K562 (cell line): Measurements from ENCODE around the gene LHFPL5. TPM values are rescaled to one million over a fixed set of nuclear protein-coding genes. Genes with fewer than 3 reads are reported as not detected.

Source experiments
- ATAC-seq: fragments of 200-7000 bp; cut with Tn5 transposase; 3 replicates; pipeline ENCODE4 v1.9.1; 2020; ENCODE audit warnings: moderate library complexity
- BruUV-seq: library from RNA; stranded (reverse); fragments of 400-500 nt; replicated peaks from 2 replicates; lab custom pipeline; 2021; lab: Mats Ljungman, UMichigan
- CTCF ChIA-PET: fragments of 300-600 bp; formaldehyde crosslinking; extraction: SDS; loops from one replicate; lab custom pipeline; 2021; ENCODE audit warnings: low intra/inter-chr PET ratio; lab: Yijun Ruan, JAX
- POLR2A ChIA-PET: fragments of 300-600, 350-650 bp; sonication (Branson Sonifier 250); formaldehyde crosslinking; extraction: SDS; loops from one replicate; lab custom pipeline; 2021; ENCODE audit warnings: antibody characterized with exemption, inconsistent platforms; lab: Yijun Ruan, JAX
- DNase-seq, 4 experiments: peaks; one replicate each; pipeline versions ENCODE4 v3.0.0 to v3.0.0-alpha.2; 2011 to 2018; ENCODE audit warnings: low spot score in 3 of 4, mixed read lengths in 3 of 4; ENCODE audit errors: extremely low read depth in 1 of 4
- FAIRE-seq: peaks from 2 replicates; lab custom pipeline; 2011; peaks lifted over from hg19 to GRCh38; lab: Jason Lieb, UNC
- H2AFZ ChIP-seq: 2 replicates; pipeline ENCODE4 v1.6.0; 2011; ENCODE audit warnings: low read depth, low read length, control low read depth, inconsistent platforms
- H3K27ac ChIP-seq: fragments of 200-600 bp; 3 replicates; pipeline ENCODE4 v1.8.0; 2011; ENCODE audit warnings: low read depth, mild to moderate bottlenecking, control low read depth, inconsistent platforms, low read length, moderate library complexity, mixed read lengths; ENCODE audit errors: extremely low read depth
- H3K27me3 ChIP-seq, 2 experiments: fragments of 300-600 bp in 1 of 2; 2 replicates in 1 of 2; 3 replicates in 1 of 2; pipeline versions ENCODE4 v1.6.0 to v1.8.0; 2011; ENCODE audit warnings: inconsistent platforms in 2 of 2, low read length in 2 of 2, mild to moderate bottlenecking in 1 of 2, mixed read lengths in 1 of 2, moderate library complexity in 1 of 2; ENCODE audit not compliant: control insufficient read depth in 2 of 2, insufficient read depth in 2 of 2
- H3K36me3 ChIP-seq: fragments of 300-600 bp; 3 replicates; pipeline ENCODE4 v1.8.0; 2011; ENCODE audit warnings: mild to moderate bottlenecking, low read length, inconsistent platforms; ENCODE audit not compliant: control insufficient read depth, insufficient read depth
- H3K4me1 ChIP-seq, 2 experiments: fragments of 200-600 bp in 1 of 2; replicated peaks in 1 of 2; 2 replicates in 1 of 2; 3 replicates in 1 of 2; pipeline versions ENCODE4 v1.5.1 to v1.8.0; 2011; ENCODE audit warnings: inconsistent platforms in 2 of 2, low read length in 2 of 2, mild to moderate bottlenecking in 1 of 2, mixed read lengths in 1 of 2, moderate library complexity in 1 of 2; ENCODE audit not compliant: control insufficient read depth in 2 of 2, insufficient read depth in 2 of 2
- H3K4me2 ChIP-seq: 2 replicates; pipeline ENCODE4 v1.6.1; 2011; ENCODE audit warnings: low read length, control low read depth, inconsistent platforms, mixed read lengths; ENCODE audit not compliant: insufficient read depth
- H3K4me3 ChIP-seq: fragments of 200-600 bp; sonication (generic), shearing (Covaris generic); 2 replicates; pipeline ENCODE4 v1.5.1; 2016; ENCODE audit warnings: control low read depth, inconsistent platforms
- H3K79me2 ChIP-seq: fragments of 200-600 bp; 3 replicates; pipeline ENCODE4 v1.8.0; 2011; ENCODE audit warnings: low read length, inconsistent platforms; ENCODE audit not compliant: control insufficient read depth, insufficient read depth
- H3K9ac ChIP-seq, 2 experiments: 2 replicates each; pipeline versions ENCODE4 v1.6.0 to v1.6.1; 2011; ENCODE audit warnings: low read depth in 2 of 2, low read length in 2 of 2, control low read depth in 1 of 2, inconsistent platforms in 1 of 2, mild to moderate bottlenecking in 1 of 2, mixed read lengths in 1 of 2; ENCODE audit not compliant: insufficient read depth in 1 of 2
- H3K9me1 ChIP-seq: one replicate; pipeline ENCODE4 v1.6.0; 2011; ENCODE audit warnings: inconsistent platforms, mild to moderate bottlenecking, low read length, moderate library complexity; ENCODE audit not compliant: control insufficient read depth, insufficient read depth
- H3K9me3 ChIP-seq: replicated peaks from 2 replicates; pipeline ENCODE4 v1.5.1; 2011; ENCODE audit warnings: low read depth, low read length, inconsistent platforms; ENCODE audit not compliant: control insufficient read depth, insufficient read depth
- H4K20me1 ChIP-seq: replicated peaks from 2 replicates; pipeline ENCODE4 v1.6.1; 2011; ENCODE audit warnings: low read length, inconsistent platforms, mixed read lengths; ENCODE audit not compliant: control insufficient read depth, insufficient read depth
- ARID1B ChIP-seq: fragments of 450-650 bp; IDR thresholded peaks from 2 replicates; pipeline ENCODE4 v1.6.1; 2016; ENCODE audit warnings: antibody characterized with exemption, mild to moderate bottlenecking, inconsistent platforms
- BACH1 ChIP-seq: fragments of 200-800 bp; sonication (Bioruptor generic); IDR thresholded peaks from 2 replicates; pipeline ENCODE4 v1.6.1; 2016; ENCODE audit warnings: missing genetic modification characterization, missing compliant biosample characterization
- BCOR ChIP-seq: fragments of 450-650 bp; IDR thresholded peaks from 2 replicates; pipeline ENCODE4 v1.6.1; 2016
- CBX3 ChIP-seq, 2 experiments: IDR thresholded peaks; 1 replicate in 1 of 2; 2 replicates in 1 of 2; pipeline ENCODE4 v1.6.1; 2012; ENCODE audit warnings: inconsistent platforms in 2 of 2, low read length in 2 of 2, borderline replicate concordance in 1 of 2, control low read depth in 1 of 2
- CLOCK ChIP-seq: fragments of 250-450 bp; sonication (Bioruptor Pico); IDR thresholded peaks from 2 replicates; pipeline ENCODE4 v1.4.0; 2020; ENCODE audit warnings: mild to moderate bottlenecking, moderate library complexity, borderline replicate concordance
- CSDE1 ChIP-seq, 2 experiments: fragments of 450-650 bp; IDR thresholded peaks; 2 replicates each; pipeline ENCODE4 v1.6.1; 2016; ENCODE audit warnings: mild to moderate bottlenecking in 1 of 2
- HSF4 ChIP-seq: fragments of 250-450 bp; sonication (Bioruptor Pico); IDR thresholded peaks from 2 replicates; pipeline ENCODE4 v2.1.2; 2022; ENCODE audit warnings: mild to moderate bottlenecking, moderate library complexity, borderline replicate concordance
- MAZ ChIP-seq, 2 experiments: fragments of 450-650 bp in 1 of 2; sonication (generic) in 1 of 2; formaldehyde crosslinking; IDR thresholded peaks in 1 of 2; conservative IDR thresholded peaks in 1 of 2; 2 replicates each; pipeline versions ENCODE4 v1.4.0 to v1.5.0; 2020; ENCODE audit warnings: mild to moderate bottlenecking in 1 of 2, missing genetic modification reagents in 1 of 2
- NRF1 ChIP-seq, 2 experiments: fragments of 450-650 bp; IDR thresholded peaks in 1 of 2; conservative IDR thresholded peaks in 1 of 2; 2 replicates each; pipeline ENCODE4 v1.6.1; 2014; ENCODE audit warnings: mild to moderate bottlenecking in 2 of 2
- RBFOX2 ChIP-seq: fragments of 200-400 bp; formaldehyde crosslinking; IDR thresholded peaks from 2 replicates; pipeline ENCODE4 v1.6.1; 2017; ENCODE audit warnings: low read depth, mild to moderate bottlenecking, low read length, moderate library complexity
- SIX5 ChIP-seq, 2 experiments: IDR thresholded peaks; 2 replicates each; pipeline ENCODE4 v1.6.1; 2011; ENCODE audit warnings: low read length in 2 of 2, borderline replicate concordance in 1 of 2, low read depth in 1 of 2, mild to moderate bottlenecking in 1 of 2, moderate library complexity in 1 of 2; ENCODE audit not compliant: insufficient read depth in 1 of 2
- SP1 ChIP-seq: sonication (generic); formaldehyde crosslinking; IDR thresholded peaks from 2 replicates; pipeline ENCODE4 v1.8.1; 2022; ENCODE audit warnings: mild to moderate bottlenecking, missing genetic modification reagents
- ZNF398 ChIP-seq: fragments of 250-450 bp; sonication (Bioruptor Pico); IDR thresholded peaks from 2 replicates; pipeline ENCODE4 v1.8.0; 2021; ENCODE audit warnings: moderate library complexity, mild to moderate bottlenecking, inconsistent platforms
- WGBS: fragments of 100-300 bp; shearing (Covaris generic); methylation state at CpG from one replicate; pipeline ENCODE4 v1.1.6; 2016; ENCODE audit warnings: low coverage, mixed read lengths; ENCODE audit not compliant: insufficient coverage; ENCODE audit errors: missing lambda C conversion rate; 5-methylcytosine and 5-hydroxymethylcytosine counted together
- in situ Hi-C: fragments of 300-500 bp; cut with MboI; formaldehyde crosslinking; loops from 4 replicates; pipeline ENCODE4 v1.15.0; 2018; ENCODE audit warnings: inconsistent platforms, mixed read lengths
- intact Hi-C: fragments of 100-400 bp; cut with micrococcal nuclease; formaldehyde crosslinking; loops from 2 replicates; pipeline ENCODE4 v1.14.2; 2022
- polyA plus RNA-seq, 8 experiments: library from polyadenylated mRNA; depleted of rRNA in 4 of 8; stranded (reverse) in 5 of 8; unstranded in 3 of 8; fragments of >200 nt; fragmentation: Nextera tagmentation in 2 of 8; fragmentation: Illumina TruSeq in 1 of 8; extraction: Ambion mirVana in 2 of 8; extraction: Trizol in 1 of 8; gene quantifications; 2 replicates each; pipeline versions ENCODE4 v1.2.1 to v1.2.3, GENCODE V29; 2011 to 2014; ENCODE audit warnings: inconsistent platforms in 1 of 8, missing spikeins in 1 of 8
- total RNA-seq, 7 experiments: library from RNA; depleted of rRNA in 6 of 7; stranded (reverse); fragments of >200 nt in 6 of 7; fragmentation: Illumina TruSeq in 2 of 7; extraction: Trizol in 2 of 7; gene quantifications; 2 replicates each; pipeline versions ENCODE4 v1.2.1 to v1.2.3, GENCODE V29; 2011 to 2021; ENCODE audit warnings: low replicate concordance in 1 of 7
- TF ChIP-seq, protein P1 (sequence below): fragments of 450-650 bp; IDR thresholded peaks from one replicate; pipeline ENCODE4 v1.6.1; 2018; ENCODE audit warnings: mild to moderate bottlenecking, moderate library complexity; ENCODE audit not compliant: partially characterized antibody
- TF ChIP-seq, protein P2 (sequence below): fragments of 450-650 bp; formaldehyde crosslinking; conservative IDR thresholded peaks from 2 replicates; pipeline ENCODE4 v1.4.0; 2022; ENCODE audit warnings: mild to moderate bottlenecking, missing genetic modification characterization

Gene LHFPL5
- total and polyA plus RNA-seq, 9 of the 15 experiments (the other 6 are each of a cell fraction or from before 2014, with no cell fraction given) = not detected

DNA sequence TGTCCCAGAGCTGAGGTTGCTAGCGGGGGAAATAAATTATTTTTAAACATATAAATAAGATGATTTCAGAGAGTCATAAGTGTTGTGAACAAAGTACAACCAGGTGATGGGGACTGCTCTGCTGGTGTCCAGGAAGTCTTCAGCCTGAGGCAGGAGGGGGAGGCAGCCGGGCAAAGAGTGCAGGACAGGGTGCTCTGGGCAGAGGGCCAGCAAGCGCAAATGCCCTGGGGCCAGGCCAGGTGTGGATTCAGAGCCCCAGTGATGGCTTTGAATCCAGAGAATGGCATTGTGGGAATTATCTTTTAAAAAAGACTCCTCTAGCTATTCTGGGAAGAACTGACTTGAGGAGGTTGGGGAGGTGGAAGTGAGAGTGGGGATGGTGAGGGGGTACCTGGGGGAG lies 22.7 kb upstream of the LHFPL5 start:
- 5% methylated on average over 3 of the region's 3 CpGs for WGBS
- Histone ChIP-seq H2AFZ (no peak overlapping the region), H3K4me3 (no peak overlapping the region), H3K9ac (no peak overlapping the region), H4K20me1 (peaks cover 4% of the 10 kb centered on the region; the same call in 1 of the 2 replicates), H3K9me1 (no peaks in the 10 kb centered on the region), H3K4me2 (no peak overlapping the region), H3K4me1 (peaks cover 0 to 6% of the 10 kb centered on the region in 2 experiments; a peak in 3 of 5 replicates), H3K27ac (no peak overlapping the region), H3K79me2 (no peaks in the 10 kb centered on the region), H3K9me3 (no peaks in the 10 kb centered on the region), H3K36me3 (no peaks in the 10 kb centered on the region), H3K27me3 (peaks cover 42 to 69% of the 10 kb centered on the region in 2 experiments)
- FAIRE-seq (no peak), DNase-seq (peak in 2 of 4 experiments; percentile 4 to 10), ATAC-seq (no peak)
- BruUV-seq = no TSS peak
- intact Hi-C loops (no loop called here), in situ Hi-C loops (no loop called here)
- ChIA-PET CTCF (no interaction called here), POLR2A (interaction anchor here (0.6 kb wide), 1 partner anchor 12 kb away, joined by 3 read pairs; no protein-coding TSS in a partner anchor)
- TF ChIP-seq ZNF398 (no peak), NRF1 (conservative IDR thresholded peaks at IDR 0.05 in 1 of 2, IDR thresholded peaks at IDR 0.05 in 1 of 2) (no peak), SP1 (CRISPR knock-in tag) (no peak), HSF4 (CRISPR knock-in tag) (no peak), ARID1B (no peak), CLOCK (no peak), CSDE1 (IDR thresholded peaks at IDR 0.05) (no peak), BACH1 (no peak), MAZ (CRISPR knock-in tag; conservative IDR thresholded peaks at IDR 0.05 in 1 of 2, IDR thresholded peaks at IDR 0.05 in 1 of 2) (no peak), BCOR (no peak), RBFOX2 (no peak), SIX5 (IDR thresholded peaks at IDR 0.05; ENCODE audit: borderline replicate concordance in 1 of 2, insufficient read depth in 1 of 2, low read depth in 1 of 2, low read length in 2 of 2) (no peak), CBX3 (IDR thresholded peaks at IDR 0.05; ENCODE audit: borderline replicate concordance in 1 of 2, low read length in 2 of 2) (no peak)
- TF ChIP-seq, protein P1, sequence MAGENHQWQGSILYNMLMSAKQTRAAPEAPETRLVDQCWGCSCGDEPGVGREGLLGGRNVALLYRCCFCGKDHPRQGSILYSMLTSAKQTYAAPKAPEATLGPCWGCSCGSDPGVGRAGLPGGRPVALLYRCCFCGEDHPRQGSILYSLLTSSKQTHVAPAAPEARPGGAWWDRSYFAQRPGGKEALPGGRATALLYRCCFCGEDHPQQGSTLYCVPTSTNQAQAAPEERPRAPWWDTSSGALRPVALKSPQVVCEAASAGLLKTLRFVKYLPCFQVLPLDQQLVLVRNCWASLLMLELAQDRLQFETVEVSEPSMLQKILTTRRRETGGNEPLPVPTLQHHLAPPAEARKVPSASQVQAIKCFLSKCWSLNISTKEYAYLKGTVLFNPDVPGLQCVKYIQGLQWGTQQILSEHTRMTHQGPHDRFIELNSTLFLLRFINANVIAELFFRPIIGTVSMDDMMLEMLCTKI = no peak
- TF ChIP-seq, protein P2, sequence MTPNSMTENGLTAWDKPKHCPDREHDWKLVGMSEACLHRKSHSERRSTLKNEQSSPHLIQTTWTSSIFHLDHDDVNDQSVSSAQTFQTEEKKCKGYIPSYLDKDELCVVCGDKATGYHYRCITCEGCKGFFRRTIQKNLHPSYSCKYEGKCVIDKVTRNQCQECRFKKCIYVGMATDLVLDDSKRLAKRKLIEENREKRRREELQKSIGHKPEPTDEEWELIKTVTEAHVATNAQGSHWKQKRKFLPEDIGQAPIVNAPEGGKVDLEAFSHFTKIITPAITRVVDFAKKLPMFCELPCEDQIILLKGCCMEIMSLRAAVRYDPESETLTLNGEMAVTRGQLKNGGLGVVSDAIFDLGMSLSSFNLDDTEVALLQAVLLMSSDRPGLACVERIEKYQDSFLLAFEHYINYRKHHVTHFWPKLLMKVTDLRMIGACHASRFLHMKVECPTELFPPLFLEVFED (CRISPR knock-in tag) = no peak
